Parathyroid adenoma (tissue), 2 donors: ENCODE measurements around the gene TOB1.
A peak's percentile ranks its signal among the peaks of the same experiment; 100 is the strongest.
"Not testable (repeated sequence)": the region's sequence is repeated elsewhere in the genome, so short reads cannot be mapped to it uniquely, and the experiment has no call there.

Experiments used
- H2AFZ ChIP-seq: fragments of 300-600 bp; sonication (generic); one replicate; pipeline ENCODE4 v1.7.0; 2017; ENCODE audit warnings: antibody characterized with exemption, mild to moderate bottlenecking
- H3K27ac ChIP-seq: fragments of 300-600 bp; sonication (generic); one replicate; pipeline ENCODE4 v1.7.0; 2017
- H3K27me3 ChIP-seq: fragments of 300-600 bp; sonication (generic); one replicate; pipeline ENCODE4 v1.7.0; 2017; ENCODE audit warnings: low read length; ENCODE audit not compliant: control insufficient read depth, insufficient read depth
- H3K36me3 ChIP-seq: fragments of 300-600 bp; sonication (generic); one replicate; pipeline ENCODE4 v1.7.0; 2017; ENCODE audit warnings: low read length; ENCODE audit not compliant: control insufficient read depth, insufficient read depth
- H3K4me1 ChIP-seq: fragments of 300-600 bp; sonication (generic); one replicate; pipeline ENCODE4 v1.7.0; 2017; ENCODE audit warnings: control low read depth
- H3K4me2 ChIP-seq: fragments of 300-600 bp; sonication (generic); one replicate; pipeline ENCODE4 v1.7.0; 2017; ENCODE audit warnings: low read length
- H3K4me3 ChIP-seq: fragments of 300-600 bp; sonication (generic); one replicate; pipeline ENCODE4 v1.7.0; 2017; ENCODE audit warnings: low read depth, low read length
- H3K79me2 ChIP-seq: fragments of 300-600 bp; sonication (generic); one replicate; pipeline ENCODE4 v1.7.0; 2017; ENCODE audit warnings: control low read depth
- H3K9ac ChIP-seq: fragments of 300-600 bp; sonication (generic); one replicate; pipeline ENCODE4 v1.7.0; 2017; ENCODE audit warnings: mild to moderate bottlenecking
- H3K9me3 ChIP-seq: fragments of 300-600 bp; sonication (generic); one replicate; pipeline ENCODE4 v1.7.0; 2017; ENCODE audit warnings: low read length; ENCODE audit not compliant: control insufficient read depth
- CTCF ChIP-seq: fragments of 300-600 bp; sonication (generic); IDR thresholded peaks from one replicate; pipeline ENCODE4 v1.7.0; 2017; ENCODE audit warnings: antibody characterized with exemption, mild to moderate bottlenecking
- donor health status: primary hyperparathyroidism.

TOB1 gene

GRCh38 chr17:50898369-50899004 lies 32.3 kb upstream of the TOB1 start:
- H3K4me3 ChIP-seq = no peak overlapping the region
- H3K4me2 ChIP-seq = no peak overlapping the region
- H3K27me3 ChIP-seq = no peaks in the 10 kb centered on the region
- peaks cover 60% of the 10 kb centered on the region for H3K4me1 ChIP-seq
- H3K9me3 ChIP-seq = no peaks in the 10 kb centered on the region
- H3K79me2 ChIP-seq = peaks cover 4% of the 10 kb centered on the region
- no peaks in the 10 kb centered on the region for H3K36me3 ChIP-seq
- H3K9ac ChIP-seq = no peak overlapping the region
- no peak for TF ChIP-seq CTCF
- H3K27ac ChIP-seq = peak overlapping the region; percentile 94
- peak overlapping the region; percentile 52 for H2AFZ ChIP-seq

- H3K4me1 ChIP-seq = peaks cover 40% of the 10 kb centered on the region
- not testable (repeated sequence) for H3K79me2 ChIP-seq, H3K27me3 ChIP-seq, H3K4me2 ChIP-seq, H3K27ac ChIP-seq, H3K9me3 ChIP-seq, H3K9ac ChIP-seq, H3K4me3 ChIP-seq, H3K36me3 ChIP-seq, H2AFZ ChIP-seq
Observed at GRCh38 chr17:50894513-50894912, 28.4 kb upstream of the TOB1 start.

- Histone ChIP-seq H3K4me2 (no peak overlapping the region), H3K4me1 (peaks cover 30% of the 10 kb centered on the region), H3K27me3 (no peaks in the 10 kb centered on the region), H3K9ac (no peak overlapping the region), H3K9me3 (no peaks in the 10 kb centered on the region), H3K27ac (no peak overlapping the region), H2AFZ (peak overlapping the region; percentile 50), H3K4me3 (no peak overlapping the region), H3K79me2 (peaks cover 4% of the 10 kb centered on the region), H3K36me3 (no peaks in the 10 kb centered on the region)
- no peak for TF ChIP-seq CTCF
Observed at GRCh38 chr17:50893183-50893993, 27.2 kb upstream of the TOB1 start.

GRCh38 chr17:50892101-50892776 lies 26.1 kb upstream of the TOB1 start:
- Histone ChIP-seq H3K9ac (no peak overlapping the region), H3K27ac (no peak overlapping the region), H2AFZ (no peak overlapping the region), H3K4me2 (no peak overlapping the region), H3K36me3 (no peaks in the 10 kb centered on the region), H3K4me3 (no peak overlapping the region), H3K79me2 (peaks cover 4% of the 10 kb centered on the region), H3K9me3 (no peaks in the 10 kb centered on the region), H3K4me1 (peaks cover 19% of the 10 kb centered on the region), H3K27me3 (no peaks in the 10 kb centered on the region)
- no peak for TF ChIP-seq CTCF

GRCh38 chr17:50891577-50891989 lies 25.4 kb upstream of the TOB1 start:
- H3K79me2 ChIP-seq = peaks cover 4% of the 10 kb centered on the region
- H3K9ac ChIP-seq = no peak overlapping the region
- H3K9me3 ChIP-seq = no peaks in the 10 kb centered on the region
- H2AFZ ChIP-seq = peak overlapping the region; percentile 35
- H3K4me1 ChIP-seq = peaks cover 15% of the 10 kb centered on the region
- H3K4me3 ChIP-seq = no peak overlapping the region
- no peaks in the 10 kb centered on the region for H3K36me3 ChIP-seq
- H3K27me3 ChIP-seq = no peaks in the 10 kb centered on the region
- no peak overlapping the region for H3K27ac ChIP-seq
- H3K4me2 ChIP-seq = no peak overlapping the region
- no peak for TF ChIP-seq CTCF
